CD4-positive, alpha-beta T cell (primary cell): ENCODE measurements around the gene ACTR3C. TPM values are rescaled to one million over a fixed set of nuclear protein-coding genes. Genes with fewer than 3 reads are reported as not detected.

Source experiments
- ATAC-seq: fragments of 200-7000 bp; cut with Tn5 transposase; one replicate; pipeline ENCODE4 v1.10.0; 2022; ENCODE audit warnings: mild to moderate bottlenecking; ENCODE audit not compliant: poor library complexity
- CTCF ChIA-PET: fragments of 350-600 bp; sonication (Branson Sonifier 250); formaldehyde crosslinking; loops from one replicate; lab custom pipeline; 2021; ENCODE audit warnings: antibody characterized with exemption, inconsistent platforms; lab: Charles Lee
- POLR2A ChIA-PET: fragments of 350-600 bp; sonication (Branson Sonifier 250); formaldehyde crosslinking; loops from one replicate; lab custom pipeline; 2021; ENCODE audit warnings: antibody characterized with exemption, inconsistent platforms; lab: Charles Lee
- DNase-seq, 14 experiments: peaks; one replicate each; pipeline ENCODE4 v3.0.0-alpha.2; 2013 to 2020; ENCODE audit warnings: mixed read lengths in 2 of 14
- H3K27ac ChIP-seq, 2 donors: one replicate each; pipeline versions ENCODE4 v1.5.1 to v1.7.0; 2013; ENCODE audit warnings: low read length in 2 of 2, low read depth in 1 of 2, mild to moderate bottlenecking in 1 of 2
- H3K27me3 ChIP-seq, 2 experiments: 1 replicate in 1 of 2; 2 replicates in 1 of 2; pipeline versions ENCODE4 v1.6.1 to v1.7.0; 2013; ENCODE audit warnings: low read length in 2 of 2, control low read depth in 1 of 2, mild to moderate bottlenecking in 1 of 2, moderate library complexity in 1 of 2; ENCODE audit not compliant: insufficient read depth in 2 of 2, control insufficient read depth in 1 of 2
- H3K36me3 ChIP-seq: one replicate; pipeline ENCODE4 v1.6.1; 2013; ENCODE audit warnings: low read length, control low read depth; ENCODE audit not compliant: insufficient read depth
- H3K4me1 ChIP-seq: one replicate; pipeline ENCODE4 v1.6.1; 2013; ENCODE audit warnings: low read length, control low read depth; ENCODE audit not compliant: insufficient read depth
- H3K4me3 ChIP-seq: one replicate; pipeline ENCODE4 v1.5.1; 2013; ENCODE audit warnings: mild to moderate bottlenecking, low read length, moderate library complexity
- H3K9me3 ChIP-seq, 2 experiments: 1 replicate in 1 of 2; 2 replicates in 1 of 2; pipeline versions ENCODE4 v1.6.1 to v1.7.0; 2013; ENCODE audit warnings: low read length in 2 of 2, mild to moderate bottlenecking in 2 of 2, control low read depth in 1 of 2, moderate library complexity in 1 of 2; ENCODE audit not compliant: control insufficient read depth in 1 of 2, insufficient read depth in 1 of 2
- H3K27ac Mint-ChIP-seq: one replicate; pipeline ENCODE4 v1.8.0; 2020; ENCODE audit warnings: mixed read lengths
- H3K27me3 Mint-ChIP-seq: one replicate; pipeline ENCODE4 v1.8.0; 2021; ENCODE audit warnings: mixed read lengths
- H3K36me3 Mint-ChIP-seq: one replicate; pipeline ENCODE4 v1.8.0; 2021; ENCODE audit warnings: low read depth, mixed read lengths
- H3K4me1 Mint-ChIP-seq: one replicate; pipeline ENCODE4 v1.8.0; 2021; ENCODE audit warnings: low read depth, mixed read lengths
- H3K4me3 Mint-ChIP-seq: one replicate; pipeline ENCODE4 v1.8.0; 2020; ENCODE audit warnings: mild to moderate bottlenecking, mixed read lengths
- H3K9me3 Mint-ChIP-seq: one replicate; pipeline ENCODE4 v1.8.0; 2020; ENCODE audit warnings: mixed read lengths
- intact Hi-C, 2 experiments: fragments of 100-400 bp; cut with DNase I in 1 of 2; cut with micrococcal nuclease in 1 of 2; formaldehyde crosslinking; loops; one replicate each; pipeline versions ENCODE4 v1.15.1 to v1.9.0; 2023 to 2025; cut with DNase I, micrococcal nuclease
- total RNA-seq, 174 experiments: library from RNA in 2 of 174; stranded (reverse) in 2 of 174; gene quantifications; one replicate each; pipeline ENCODE4 v1.2.3 and lab custom pipeline; 2021 to 2026
- TF ChIP-seq, protein P1 (sequence below): fragments of 200-600 bp; IDR thresholded peaks from one replicate; pipeline ENCODE4 v1.8.0; 2022; ENCODE audit warnings: antibody characterized with exemption, mild to moderate bottlenecking

The ACTR3C gene
- total RNA-seq, 2 experiments from 2014 or later, result 1.9 to 3.4 TPM

GRCh38 chr7:150346922-150347321 lies 23.6 kb upstream of the ACTR3C start:
- POLR2A ChIA-PET, result no interaction called here
- Mint-ChIP-seq H3K9me3 (no peaks in the 10 kb centered on the region), H3K4me3 (no peak overlapping the region), H3K27ac (no peak overlapping the region), H3K4me1 (no peaks in the 10 kb centered on the region), H3K27me3 (peaks cover 30% of the 10 kb centered on the region), H3K36me3 (peaks cover 6% of the 10 kb centered on the region)
- intact Hi-C loops, result no loop called here
- peaks cover 4 to 9% of the 10 kb centered on the region in 2 experiments for H3K9me3 ChIP-seq
- no peak for ATAC-seq
- DNase-seq, result no peak
- H3K27ac ChIP-seq, result no peak overlapping the region
- TF ChIP-seq, protein P1, sequence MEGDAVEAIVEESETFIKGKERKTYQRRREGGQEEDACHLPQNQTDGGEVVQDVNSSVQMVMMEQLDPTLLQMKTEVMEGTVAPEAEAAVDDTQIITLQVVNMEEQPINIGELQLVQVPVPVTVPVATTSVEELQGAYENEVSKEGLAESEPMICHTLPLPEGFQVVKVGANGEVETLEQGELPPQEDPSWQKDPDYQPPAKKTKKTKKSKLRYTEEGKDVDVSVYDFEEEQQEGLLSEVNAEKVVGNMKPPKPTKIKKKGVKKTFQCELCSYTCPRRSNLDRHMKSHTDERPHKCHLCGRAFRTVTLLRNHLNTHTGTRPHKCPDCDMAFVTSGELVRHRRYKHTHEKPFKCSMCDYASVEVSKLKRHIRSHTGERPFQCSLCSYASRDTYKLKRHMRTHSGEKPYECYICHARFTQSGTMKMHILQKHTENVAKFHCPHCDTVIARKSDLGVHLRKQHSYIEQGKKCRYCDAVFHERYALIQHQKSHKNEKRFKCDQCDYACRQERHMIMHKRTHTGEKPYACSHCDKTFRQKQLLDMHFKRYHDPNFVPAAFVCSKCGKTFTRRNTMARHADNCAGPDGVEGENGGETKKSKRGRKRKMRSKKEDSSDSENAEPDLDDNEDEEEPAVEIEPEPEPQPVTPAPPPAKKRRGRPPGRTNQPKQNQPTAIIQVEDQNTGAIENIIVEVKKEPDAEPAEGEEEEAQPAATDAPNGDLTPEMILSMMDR, result no peak
- no peak overlapping the region for H3K4me3 ChIP-seq
- CTCF ChIA-PET, result no interaction called here
- H3K4me1 ChIP-seq, result no peaks in the 10 kb centered on the region
- H3K27me3 ChIP-seq, result peaks cover 10 to 14% of the 10 kb centered on the region in 2 experiments
- no peaks in the 10 kb centered on the region for H3K36me3 ChIP-seq

DNA sequence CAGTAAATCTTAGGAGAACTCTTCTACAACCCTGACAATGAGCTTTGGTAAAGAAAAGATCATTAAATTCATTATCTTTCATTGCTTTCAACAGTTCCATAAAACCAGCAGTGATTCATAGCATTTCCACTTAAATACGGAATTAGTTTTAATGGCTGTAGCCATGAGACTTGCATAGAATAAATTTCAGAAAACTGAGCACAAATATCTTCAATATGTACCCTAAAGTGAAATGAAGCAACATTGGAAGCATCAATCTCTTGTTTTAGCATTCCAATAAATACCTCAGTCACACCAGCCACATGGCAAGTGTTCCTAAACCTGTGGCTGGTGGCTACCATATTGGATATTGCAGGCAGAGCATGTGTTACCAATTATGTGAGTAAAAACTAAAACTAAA lies 21.7 kb upstream of the ACTR3C start:
- peaks cover 6% of the 10 kb centered on the region for H3K4me1 ChIP-seq
- no peaks in the 10 kb centered on the region for H3K9me3 Mint-ChIP-seq
- ATAC-seq (no peak), DNase-seq (no peak)
- no peak overlapping the region for H3K27ac Mint-ChIP-seq
- peaks cover 6% of the 10 kb centered on the region for H3K36me3 Mint-ChIP-seq
- intact Hi-C loops, result no loop called here
- H3K27me3 Mint-ChIP-seq, result peaks cover 33% of the 10 kb centered on the region
- no peaks in the 10 kb centered on the region for H3K4me1 Mint-ChIP-seq
- H3K4me3 ChIP-seq, result no peak overlapping the region
- peaks cover 4 to 9% of the 10 kb centered on the region in 2 experiments for H3K9me3 ChIP-seq
- H3K4me3 Mint-ChIP-seq, result no peak overlapping the region
- H3K36me3 ChIP-seq, result no peaks in the 10 kb centered on the region
- no peak overlapping the region for H3K27ac ChIP-seq
- ChIA-PET CTCF (interaction anchor here (1.3 kb wide), 1 partner anchor 434 kb away, joined by 4 read pairs; no protein-coding TSS in a partner anchor), POLR2A (no interaction called here)
- TF ChIP-seq, protein P1, result no peak
- H3K27me3 ChIP-seq, result peaks cover 23 to 27% of the 10 kb centered on the region in 2 experiments

GRCh38 chr7:150344299-150344698 lies 21.0 kb upstream of the ACTR3C start:
- TF ChIP-seq, protein P1, result no peak
- no peak overlapping the region for H3K4me3 ChIP-seq
- peaks cover 6% of the 10 kb centered on the region for H3K4me1 ChIP-seq
- POLR2A ChIA-PET, result no interaction called here
- no peaks in the 10 kb centered on the region for H3K36me3 ChIP-seq
- peaks cover 40% of the 10 kb centered on the region for H3K27me3 Mint-ChIP-seq
- H3K9me3 ChIP-seq, result peaks cover 4 to 9% of the 10 kb centered on the region in 2 experiments
- no peaks in the 10 kb centered on the region for H3K4me1 Mint-ChIP-seq
- ATAC-seq (no peak), DNase-seq (no peak)
- no peak overlapping the region for H3K27ac Mint-ChIP-seq
- H3K27ac ChIP-seq, result no peak overlapping the region
- H3K27me3 ChIP-seq, result peaks cover 26 to 31% of the 10 kb centered on the region in 2 experiments
- H3K9me3 Mint-ChIP-seq, result no peaks in the 10 kb centered on the region
- H3K4me3 Mint-ChIP-seq, result no peak overlapping the region
- intact Hi-C loops, result no loop called here
- CTCF ChIA-PET, result no interaction called here
- peaks cover 6% of the 10 kb centered on the region for H3K36me3 Mint-ChIP-seq
